SK-N-MC (cell line): ENCODE data around the gene RRAGD.

Experiments
- EZH2 ChIP-seq: fragments of 200-600 bp; sonication (generic); IDR thresholded peaks from one replicate; pipeline ENCODE4 v1.6.1; 2017; ENCODE audit warnings: antibody characterized with exemption
- FOXP2 ChIP-seq: optimal IDR thresholded peaks from 2 replicates; pipeline ENCODE3; 2011; ENCODE audit warnings: mild to moderate bottlenecking, moderate library complexity; ENCODE audit not compliant: insufficient read depth; ENCODE audit errors: extremely low read length, control extremely low read depth
- POLR2AphosphoS5 ChIP-seq: IDR thresholded peaks from 2 replicates; pipeline ENCODE4 v1.6.1; 2012; ENCODE audit warnings: mild to moderate bottlenecking, low read depth, low read length, borderline replicate concordance

DNA sequence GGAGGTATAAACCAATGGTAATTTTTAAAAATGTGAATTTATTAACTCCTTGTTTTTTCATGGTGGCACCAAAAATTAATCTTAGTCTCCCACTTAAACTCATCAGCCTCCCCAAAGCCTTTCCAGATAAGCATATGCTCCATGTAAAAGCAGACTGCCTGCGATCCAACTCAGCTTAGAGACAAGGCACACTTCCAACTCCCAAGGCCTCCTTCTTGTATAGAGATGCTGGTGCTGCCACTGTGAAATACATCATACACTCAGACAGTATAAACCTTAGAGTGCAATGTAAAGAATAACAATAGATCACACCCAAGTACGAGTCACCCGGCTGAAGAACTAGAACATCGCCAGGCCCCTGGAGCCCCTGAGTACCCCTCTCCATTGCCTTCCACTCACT, 22.9 kb upstream of the RRAGD start:
- no peak for TF ChIP-seq EZH2
- no peak for TF ChIP-seq POLR2AphosphoS5
- no peak for TF ChIP-seq FOXP2
